Ovary (tissue), 9 donors: ENCODE results near the gene COL11A2. TPM values are rescaled to one million over a fixed set of nuclear protein-coding genes. Genes with fewer than 3 reads are reported as not detected.

ENCODE experiments used
- DNase-seq, 5 donors: peaks; one replicate each; pipeline ENCODE4 v3.0.0-alpha.2; 2019 to 2020
- H3K27ac ChIP-seq, 2 donors: fragments of 200-600 bp; one replicate each; pipeline versions ENCODE4 v1.5.1 to v1.8.0; 2019 to 2022
- H3K27me3 ChIP-seq: fragments of 200-600 bp; one replicate; pipeline ENCODE4 v1.8.0; 2022
- H3K36me3 ChIP-seq: fragments of 200-600 bp; sonication (generic); one replicate; pipeline ENCODE4 v1.5.1; 2019
- H3K4me1 ChIP-seq: one replicate; pipeline ENCODE4 v1.8.1; 2013; ENCODE audit warnings: mild to moderate bottlenecking, moderate library complexity; ENCODE audit not compliant: insufficient read depth
- H3K4me3 ChIP-seq: fragments of 200-600 bp; sonication (generic); one replicate; pipeline ENCODE4 v1.5.1; 2017
- H3K9me3 ChIP-seq, 2 donors: fragments of 200-600 bp in 1 of 2; sonication (generic) in 1 of 2; one replicate each; pipeline versions ENCODE4 v1.5.1 to v1.8.1; 2013 to 2019; ENCODE audit warnings: mild to moderate bottlenecking in 1 of 2, moderate library complexity in 1 of 2
- CTCF ChIP-seq, 3 donors: fragments of 450-650 bp in 2 of 3; fragments of 200-600 bp in 1 of 3; IDR thresholded peaks; one replicate each; pipeline versions ENCODE4 v1.5.1 to v1.8.0; 2016 to 2022; ENCODE audit warnings: antibody characterized with exemption in 3 of 3, mild to moderate bottlenecking in 1 of 3
- EP300 ChIP-seq: sonication (generic); formaldehyde crosslinking; IDR thresholded peaks from one replicate; pipeline ENCODE4 v1.6.1; 2017; ENCODE audit warnings: antibody characterized with exemption
- POLR2A ChIP-seq: fragments of 450-650 bp; IDR thresholded peaks from one replicate; pipeline ENCODE4 v1.6.1; 2017; ENCODE audit warnings: antibody characterized with exemption, mild to moderate bottlenecking, moderate library complexity
- WGBS, 3 donors: extraction: QIAGEN DNeasy Blood & Tissue Kit in 1 of 3; methylation state at CpG; one replicate each; pipeline versions ENCODE4 v1.1.5 to v1.1.7; 2013 to 2017; 5-methylcytosine and 5-hydroxymethylcytosine counted together
- intact Hi-C, 4 donors: fragments of 100-400 bp; cut with DNase I; formaldehyde crosslinking; loops; one replicate each; pipeline versions ENCODE4 v1.11.0 to v1.15.1; 2022 to 2023
- polyA plus RNA-seq, 2 donors: library from polyadenylated mRNA; stranded (reverse); fragments of 200-250 nt in 1 of 2; fragments of 350-450 nt in 1 of 2; fragmentation: Illumina TruSeq in 1 of 2; extraction: RNeasy Lipid Tissue Mini Kit (QIAGEN cat#74804) in 1 of 2; gene quantifications; one replicate each; pipeline ENCODE4 v1.2.3, GENCODE V29; 2013 to 2014
- total RNA-seq, 7 donors: library from RNA; depleted of rRNA in 2 of 7; stranded (reverse); fragments of >200 nt in 2 of 7; fragmentation: NEBNext Ultra II Directional in 3 of 7; extraction: Animal tissue kit (Norgen Biotek cat#: 25700) in 3 of 7; gene quantifications; one replicate each; pipeline versions ENCODE4 v1.1.0 to v1.2.4, GENCODE V29; 2016 to 2023
- donor health status: DM: no; HTN: no; CAD: no; lungs with moderate emphysema.
- donor health status: DM: no; HTN: no; CAD: no.
- donor health status: Bipolar disorder and iron deficiency.
- donor health status: DM: yes; HTN: yes; CAD: no.
- donor health status: DM: no; HTN: no; CAD: no.
- donor health status: DM: yes; HTN: yes; CAD: no.

COL11A2 gene
- total and polyA plus RNA-seq, 9 donors, result 0.52 to 1.2 (median 0.92) TPM

GRCh38 chr6:33207552-33208090 lies 15.4 kb upstream of the COL11A2 start:
- Histone ChIP-seq H3K27me3 (no peaks in the 10 kb centered on the region), H3K27ac (peak overlapping the region; percentile 88 to 98), H3K4me3 (peak overlapping the region; percentile 74), H3K36me3 (no peaks in the 10 kb centered on the region), H3K9me3 (no peaks in the 10 kb centered on the region), H3K4me1 (peaks cover 21% of the 10 kb centered on the region)
- intact Hi-C loops, result no loop called here
- WGBS, 3 donors, result 0 to 1% (median 1%) methylated on average over 29 of the region's 29 CpGs
- TF ChIP-seq CTCF (IDR thresholded peaks at IDR 0.05) (no peak), POLR2A (no peak), EP300 (no peak)
- DNase-seq, result peak; percentile 60 to 81 (median 75)

GRCh38 chr6:33206864-33207551 lies 14.7 kb upstream of the COL11A2 start:
- DNase-seq, result peak in 2 of 5 donors; percentile 38 to 43
- intact Hi-C loops, result no loop called here
- no peaks in the 10 kb centered on the region for H3K36me3 ChIP-seq
- no peaks in the 10 kb centered on the region for H3K9me3 ChIP-seq
- TF ChIP-seq CTCF (IDR thresholded peaks at IDR 0.05) (no peak), POLR2A (no peak), EP300 (no peak)
- H3K27me3 ChIP-seq, result no peaks in the 10 kb centered on the region
- peaks cover 22% of the 10 kb centered on the region for H3K4me1 ChIP-seq
- H3K4me3 ChIP-seq, result peak overlapping the region; percentile 74
- 11 to 15% (median 15%) methylated on average over 18 to 20 of the region's 20 CpGs for WGBS, 3 donors
- H3K27ac ChIP-seq, result peak overlapping the region; percentile 88 to 98

- no peaks in the 10 kb centered on the region for H3K27me3 ChIP-seq
- H3K36me3 ChIP-seq, result no peaks in the 10 kb centered on the region
- no peak overlapping the region for H3K4me3 ChIP-seq
- H3K9me3 ChIP-seq, result no peaks in the 10 kb centered on the region
- 73 to 74% (median 74%) methylated on average over 3 of the region's 3 CpGs for WGBS, 3 donors
- TF ChIP-seq EP300 (no peak), POLR2A (no peak), CTCF (IDR thresholded peaks at IDR 0.05) (no peak)
- H3K4me1 ChIP-seq, result peaks cover 29% of the 10 kb centered on the region
- intact Hi-C loops, result no loop called here
- H3K27ac ChIP-seq, result no peak overlapping the region
- no peak for DNase-seq
These were observed 14.0 kb upstream of the COL11A2 start for GRCh38 chr6:33206027-33206863.

- no peak for DNase-seq
- intact Hi-C loops, result no loop called here
- H3K4me1 ChIP-seq, result peaks cover 31% of the 10 kb centered on the region
These were observed 13.1 kb upstream of the COL11A2 start for GRCh38 chr6:33205191-33206026.

More at GRCh38 chr6:33205191-33206026, 13.1 kb upstream of the COL11A2 start:
- Histone ChIP-seq H3K27me3 (no peaks in the 10 kb centered on the region), H3K27ac (no peak overlapping the region), H3K36me3 (no peaks in the 10 kb centered on the region), H3K9me3 (no peaks in the 10 kb centered on the region), H3K4me3 (peak overlapping the region; percentile 57)
- no peak for TF ChIP-seq CTCF (IDR thresholded peaks at IDR 0.05)
- no peak for TF ChIP-seq POLR2A
- no peak for TF ChIP-seq EP300
- 54 to 58% (median 54%) methylated on average over 17 of the region's 17 CpGs for WGBS, 3 donors
